Neuronal stem cell (in vitro differentiated cells): ENCODE measurements around the gene SLC8A1.

ENCODE experiments used
- DNase-seq: peaks from one replicate; pipeline ENCODE4 v3.0.0-alpha.2; 2013; ENCODE audit warnings: low spot score
- H2AFZ ChIP-seq: one replicate; pipeline ENCODE4 v1.6.1; 2013; ENCODE audit warnings: mild to moderate bottlenecking, low read length, inconsistent platforms
- H2AK5ac ChIP-seq: 2 replicates; pipeline ENCODE4 v1.6.1; 2013; ENCODE audit warnings: low read depth, mild to moderate bottlenecking, inconsistent platforms, low read length, moderate library complexity, mixed read lengths
- H2BK120ac ChIP-seq: 2 replicates; pipeline ENCODE4 v1.6.1; 2013; ENCODE audit warnings: low read depth, mild to moderate bottlenecking, inconsistent platforms, low read length, moderate library complexity, mixed read lengths
- H2BK12ac ChIP-seq: one replicate; pipeline ENCODE4 v1.6.1; 2013; ENCODE audit warnings: low read length, inconsistent platforms
- H2BK15ac ChIP-seq: 2 replicates; pipeline ENCODE4 v1.6.1; 2013; ENCODE audit warnings: mild to moderate bottlenecking, low read length, inconsistent platforms, mixed read lengths
- H2BK5ac ChIP-seq: one replicate; pipeline ENCODE4 v1.6.1; 2013; ENCODE audit warnings: inconsistent platforms, mild to moderate bottlenecking, low read length, moderate library complexity
- H3K14ac ChIP-seq: one replicate; pipeline ENCODE4 v1.6.1; 2013; ENCODE audit warnings: low read length, inconsistent platforms
- H3K18ac ChIP-seq: 2 replicates; pipeline ENCODE4 v1.6.1; 2013; ENCODE audit warnings: low read length, inconsistent platforms
- H3K23ac ChIP-seq: 2 replicates; pipeline ENCODE4 v1.6.1; 2013; ENCODE audit warnings: low read depth, mild to moderate bottlenecking, mixed read lengths, low read length, inconsistent platforms; ENCODE audit not compliant: poor library complexity
- H3K27ac ChIP-seq: replicated peaks from 3 replicates; pipeline ENCODE4 v1.5.1; 2013; ENCODE audit warnings: low read length, inconsistent platforms
- H3K27me3 ChIP-seq, 3 experiments: 2 replicates each; pipeline ENCODE4 v1.6.1; 2013; ENCODE audit warnings: low read length in 3 of 3, mild to moderate bottlenecking in 2 of 3, inconsistent platforms in 1 of 3, low read depth in 1 of 3, mixed read lengths in 1 of 3, moderate library complexity in 1 of 3; ENCODE audit not compliant: control insufficient read depth in 3 of 3, insufficient read depth in 3 of 3
- H3K36me3 ChIP-seq, 2 donors: replicated peaks in 1 of 2; 2 replicates each; pipeline ENCODE4 v1.6.1; 2013; ENCODE audit warnings: low read length in 2 of 2; ENCODE audit not compliant: control insufficient read depth in 2 of 2, insufficient read depth in 2 of 2
- H3K4ac ChIP-seq: 2 replicates; pipeline ENCODE4 v1.6.1; 2013; ENCODE audit warnings: inconsistent platforms, mild to moderate bottlenecking, low read length, moderate library complexity
- H3K4me1 ChIP-seq, 2 donors: 1 replicate in 1 of 2; 2 replicates in 1 of 2; pipeline ENCODE4 v1.6.1; 2013; ENCODE audit warnings: low read length in 2 of 2, low read depth in 1 of 2; ENCODE audit not compliant: control insufficient read depth in 2 of 2, insufficient read depth in 1 of 2
- H3K4me2 ChIP-seq: one replicate; pipeline ENCODE4 v1.6.1; 2013; ENCODE audit warnings: mild to moderate bottlenecking, low read length, inconsistent platforms; ENCODE audit not compliant: insufficient read depth, poor library complexity, severe bottlenecking
- H3K4me3 ChIP-seq, 2 donors: 2 replicates each; pipeline ENCODE4 v1.5.1; 2013; ENCODE audit warnings: low read length in 2 of 2, mild to moderate bottlenecking in 2 of 2, inconsistent platforms in 1 of 2, moderate library complexity in 1 of 2
- H3K79me1 ChIP-seq: one replicate; pipeline ENCODE4 v1.6.1; 2013; ENCODE audit warnings: low read depth, mild to moderate bottlenecking, inconsistent platforms, low read length, moderate library complexity
- H3K9ac ChIP-seq: one replicate; pipeline ENCODE4 v1.6.1; 2013; ENCODE audit warnings: mild to moderate bottlenecking, low read depth, low read length, inconsistent platforms; ENCODE audit not compliant: poor library complexity
- H3K9me3 ChIP-seq, 2 donors: replicated peaks in 1 of 2; 2 replicates each; pipeline versions ENCODE3 to v1.6.1; 2013; ENCODE audit warnings: low read length in 2 of 2, mild to moderate bottlenecking in 2 of 2, inconsistent platforms in 1 of 2, low read depth in 1 of 2, mixed read lengths in 1 of 2, moderate library complexity in 1 of 2; ENCODE audit not compliant: control insufficient read depth in 2 of 2, insufficient read depth in 1 of 2
- H4K8ac ChIP-seq: one replicate; pipeline ENCODE4 v1.6.1; 2013; ENCODE audit warnings: low read depth, mild to moderate bottlenecking, inconsistent platforms, low read length, moderate library complexity
- H4K91ac ChIP-seq: one replicate; pipeline ENCODE4 v1.6.1; 2013; ENCODE audit warnings: low read length, low read depth, mild to moderate bottlenecking, inconsistent platforms; ENCODE audit not compliant: poor library complexity
- WGBS, 2 donors: extraction: QIAGEN DNeasy Blood & Tissue Kit; methylation state at CpG; one replicate each; pipeline ENCODE4 v1.1.7; 2013; ENCODE audit warnings: missing lambda C conversion rate in 2 of 2, mixed read lengths in 1 of 2; ENCODE audit not compliant: insufficient read length in 2 of 2, insufficient replicate concordance in 1 of 2; ENCODE audit errors: extremely low coverage in 2 of 2; 5-methylcytosine and 5-hydroxymethylcytosine counted together

SLC8A1 gene

DNA sequence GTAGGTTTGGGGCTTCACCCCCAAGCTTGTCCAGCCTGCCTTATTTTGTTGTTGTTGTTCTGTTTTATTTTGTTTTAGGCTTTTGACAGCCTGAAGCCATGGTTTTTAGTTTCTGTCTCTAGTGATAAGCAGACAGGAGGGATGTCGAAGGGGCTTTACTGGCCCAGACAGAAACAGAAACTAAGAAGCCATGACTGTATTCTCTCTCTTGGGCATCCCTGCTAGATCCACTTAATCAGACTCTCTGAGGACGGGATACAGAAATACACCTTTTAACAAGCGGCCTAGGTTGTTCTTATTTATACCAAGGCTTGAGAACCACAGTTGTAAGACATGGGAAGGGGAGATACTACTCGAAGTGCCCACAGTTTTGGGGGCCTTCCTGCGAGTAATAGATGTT lies 330.9 kb downstream of the SLC8A1 start:
- H3K4me3 ChIP-seq, result no peak overlapping the region
- H3K79me1 ChIP-seq, result no peaks in the 10 kb centered on the region
- H3K9ac ChIP-seq, result no peak overlapping the region
- H2AK5ac ChIP-seq, result no peak overlapping the region
- H3K27ac ChIP-seq, result no peak overlapping the region
- H2BK120ac ChIP-seq, result no peak overlapping the region
- H3K23ac ChIP-seq, result no peak overlapping the region
- no peak overlapping the region for H2BK12ac ChIP-seq
- no peak overlapping the region for H3K14ac ChIP-seq
- H2BK15ac ChIP-seq, result no peak overlapping the region
- no peak overlapping the region for H2BK5ac ChIP-seq
- no CpG with 5 or more reads among the region's 5 CpGs for WGBS, 2 donors
- no peak for DNase-seq
- no peaks in the 10 kb centered on the region for H3K4me1 ChIP-seq
- no peaks in the 10 kb centered on the region for H3K27me3 ChIP-seq
- no peak overlapping the region for H3K4ac ChIP-seq
- no peak overlapping the region for H2AFZ ChIP-seq
- no peaks in the 10 kb centered on the region for H3K9me3 ChIP-seq
- no peak overlapping the region for H3K4me2 ChIP-seq
- H4K8ac ChIP-seq, result no peak overlapping the region
- no peak overlapping the region for H4K91ac ChIP-seq
- H3K18ac ChIP-seq, result no peak overlapping the region
- H3K36me3 ChIP-seq, result no peaks in the 10 kb centered on the region

DNA sequence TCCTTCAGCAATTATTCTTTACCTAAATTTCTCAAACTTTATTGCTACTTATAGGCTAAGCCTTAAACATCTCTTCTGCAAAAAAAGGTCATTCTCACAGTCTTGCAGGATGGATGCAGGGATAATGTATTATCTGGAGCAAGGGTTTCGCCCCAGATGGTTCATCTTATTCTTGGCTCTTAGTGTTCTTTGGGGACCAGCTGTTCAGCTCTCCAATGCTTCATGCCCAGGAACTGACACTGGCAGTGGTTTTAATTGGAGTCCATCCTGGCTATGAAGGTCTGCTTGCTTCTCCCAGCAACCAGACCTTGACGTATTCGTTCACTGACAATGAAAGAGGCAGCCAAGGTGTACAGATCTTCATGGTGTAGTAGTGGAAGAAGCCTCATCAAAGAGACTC lies 331.9 kb downstream of the SLC8A1 start:
- Histone ChIP-seq H2AFZ (no peak overlapping the region), H3K79me1 (no peaks in the 10 kb centered on the region), H3K4me1 (no peaks in the 10 kb centered on the region), H2BK12ac (no peak overlapping the region), H3K18ac (no peak overlapping the region), H2BK120ac (no peak overlapping the region), H2BK5ac (no peak overlapping the region), H3K23ac (no peak overlapping the region), H4K91ac (no peak overlapping the region), H2BK15ac (no peak overlapping the region), H3K4me2 (no peak overlapping the region), H3K9ac (no peak overlapping the region), H3K27me3 (no peaks in the 10 kb centered on the region), H3K4me3 (no peak overlapping the region), H3K9me3 (no peaks in the 10 kb centered on the region), H4K8ac (no peak overlapping the region), H3K36me3 (no peaks in the 10 kb centered on the region), H2AK5ac (no peak overlapping the region), H3K4ac (no peak overlapping the region), H3K14ac (no peak overlapping the region), H3K27ac (no peak overlapping the region)
- no peak for DNase-seq
- WGBS, 2 donors, result no CpG with 5 or more reads among the region's 3 CpGs

DNA sequence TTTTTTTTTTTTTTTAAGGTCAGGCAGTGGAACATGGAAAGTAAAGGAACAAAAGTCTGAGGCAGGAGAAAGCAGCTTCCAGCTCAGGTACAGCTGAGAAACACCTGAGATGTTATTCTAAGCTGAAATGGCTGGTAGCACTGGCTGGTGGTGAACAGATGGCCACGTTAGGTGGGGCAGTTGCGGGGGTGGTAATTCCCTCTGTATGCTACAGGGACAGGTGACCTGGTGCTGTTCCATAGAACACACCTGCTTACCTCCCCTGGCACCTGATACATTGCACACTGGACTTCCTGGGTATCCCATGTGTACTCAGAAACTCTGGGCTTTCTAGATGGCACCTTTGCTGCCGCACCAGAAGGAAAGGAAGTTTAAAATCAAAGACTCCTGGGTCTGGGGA lies 333.3 kb downstream of the SLC8A1 start:
- H4K8ac ChIP-seq, result no peak overlapping the region
- WGBS, 2 donors, result no CpG with 5 or more reads among the region's 3 CpGs
- no peak overlapping the region for H2BK15ac ChIP-seq

DNA sequence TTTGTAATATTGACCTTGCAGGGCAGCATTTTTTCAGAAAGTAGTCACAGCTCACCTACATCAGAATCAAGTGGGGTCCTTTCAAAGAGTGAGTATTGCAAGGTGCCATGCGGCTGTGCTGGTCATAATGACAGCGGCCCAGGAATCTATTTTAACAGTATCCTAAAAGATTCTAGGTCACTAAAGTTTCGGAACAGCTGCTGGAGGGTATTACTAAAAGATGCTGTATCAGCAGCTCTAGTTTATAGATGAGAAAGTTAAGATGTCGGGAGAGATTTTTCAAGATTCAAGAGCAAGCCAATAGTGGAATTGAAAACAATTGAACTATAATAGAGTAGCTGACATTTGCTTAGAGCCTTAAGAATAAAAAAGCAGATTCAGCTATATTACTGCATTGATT lies 336.0 kb downstream of the SLC8A1 start:
- no peaks in the 10 kb centered on the region for H3K36me3 ChIP-seq
- peaks cover 0 to 1% of the 10 kb centered on the region in 2 donors for H3K4me1 ChIP-seq
- H2BK5ac ChIP-seq, result no peak overlapping the region
- H3K27ac ChIP-seq, result no peak overlapping the region
- no peak overlapping the region for H3K9ac ChIP-seq
- H4K91ac ChIP-seq, result no peak overlapping the region
- H3K9me3 ChIP-seq, result no peaks in the 10 kb centered on the region
- H4K8ac ChIP-seq, result no peak overlapping the region
- H2BK12ac ChIP-seq, result no peak overlapping the region
- no peak overlapping the region for H3K14ac ChIP-seq
- H3K4ac ChIP-seq, result no peak overlapping the region
- H3K4me3 ChIP-seq, result no peak overlapping the region
- H3K27me3 ChIP-seq, result no peaks in the 10 kb centered on the region
- H3K4me2 ChIP-seq, result no peak overlapping the region
- no peak overlapping the region for H2AK5ac ChIP-seq
- WGBS, 2 donors, result no CpG with 5 or more reads among the region's 4 CpGs
- DNase-seq, result no peak
- no peak overlapping the region for H2BK120ac ChIP-seq
- no peak overlapping the region for H3K23ac ChIP-seq
- no peak overlapping the region for H2AFZ ChIP-seq
- H3K18ac ChIP-seq, result no peak overlapping the region
- no peak overlapping the region for H2BK15ac ChIP-seq
- H3K79me1 ChIP-seq, result no peaks in the 10 kb centered on the region

More for the DNA sequence above, 333.3 kb downstream of the SLC8A1 start:
- Histone ChIP-seq H2BK12ac (no peak overlapping the region), H3K79me1 (no peaks in the 10 kb centered on the region), H3K14ac (no peak overlapping the region), H3K36me3 (no peaks in the 10 kb centered on the region), H2BK120ac (no peak overlapping the region), H3K4ac (no peak overlapping the region), H3K9me3 (no peaks in the 10 kb centered on the region), H3K27ac (no peak overlapping the region), H2AK5ac (no peak overlapping the region), H3K4me3 (no peak overlapping the region), H3K23ac (no peak overlapping the region), H2AFZ (no peak overlapping the region), H3K27me3 (no peaks in the 10 kb centered on the region), H3K4me1 (no peaks in the 10 kb centered on the region), H4K91ac (no peak overlapping the region), H3K18ac (no peak overlapping the region), H3K4me2 (no peak overlapping the region), H3K9ac (no peak overlapping the region), H2BK5ac (no peak overlapping the region)
- DNase-seq, result no peak
